Hepatocyte (in vitro differentiated cells): ENCODE measurements around the gene TBC1D4. TPM values are rescaled to one million over a fixed set of nuclear protein-coding genes. Genes with fewer than 3 reads are reported as not detected.
A peak's percentile ranks its signal among the peaks of the same experiment; 100 is the strongest.
"Not testable (repeated sequence)": the region's sequence is repeated elsewhere in the genome, so short reads cannot be mapped to it uniquely, and the experiment has no call there.

Source experiments
- DNase-seq: peaks from one replicate; pipeline ENCODE4 v3.0.0-alpha.2; 2016; ENCODE audit warnings: low spot score
- H2AFZ ChIP-seq: fragments of 200-600 bp; sonication (generic); 2 replicates; pipeline ENCODE4 v1.6.0; 2016; ENCODE audit warnings: antibody characterized with exemption, mild to moderate bottlenecking
- H3K27ac ChIP-seq: fragments of 200-600 bp; sonication (generic); 2 replicates; pipeline ENCODE4 v1.5.1; 2016; ENCODE audit warnings: mild to moderate bottlenecking
- H3K27me3 ChIP-seq: fragments of 200-600 bp; sonication (generic); 2 replicates; pipeline ENCODE4 v1.6.1; 2016
- H3K36me3 ChIP-seq: fragments of 200-600 bp; sonication (generic); replicated peaks from 2 replicates; pipeline ENCODE4 v1.5.1; 2016; ENCODE audit warnings: low read depth; ENCODE audit not compliant: insufficient read depth
- H3K4me1 ChIP-seq: fragments of 200-600 bp; sonication (generic); 2 replicates; pipeline ENCODE4 v1.5.1; 2016; ENCODE audit warnings: mild to moderate bottlenecking, moderate library complexity; ENCODE audit not compliant: insufficient read depth
- H3K4me2 ChIP-seq: fragments of 200-600 bp; sonication (generic); 2 replicates; pipeline ENCODE4 v1.6.0; 2016
- H3K4me3 ChIP-seq: fragments of 200-600 bp; sonication (generic); 2 replicates; pipeline ENCODE4 v1.5.1; 2016; ENCODE audit warnings: mild to moderate bottlenecking
- H3K79me2 ChIP-seq: fragments of 200-600 bp; sonication (generic); 2 replicates; pipeline ENCODE4 v1.6.0; 2017; ENCODE audit warnings: mild to moderate bottlenecking
- H3K9me2 ChIP-seq: fragments of 200-600 bp; sonication (generic); replicated peaks from 2 replicates; pipeline ENCODE4 v1.6.0; 2017; ENCODE audit warnings: mild to moderate bottlenecking; ENCODE audit not compliant: insufficient read depth
- H3K9me3 ChIP-seq: fragments of 200-600 bp; sonication (generic); 2 replicates; pipeline ENCODE4 v1.5.1; 2016; ENCODE audit warnings: low read depth, mild to moderate bottlenecking
- H4K20me1 ChIP-seq: fragments of 200-600 bp; sonication (generic); 2 replicates; pipeline ENCODE4 v1.6.0; 2016; ENCODE audit warnings: mild to moderate bottlenecking; ENCODE audit not compliant: insufficient read depth, poor library complexity, severe bottlenecking
- EZH2 ChIP-seq: fragments of 200-600 bp; sonication (generic); IDR thresholded peaks from 2 replicates; pipeline ENCODE4 v1.6.1; 2016; ENCODE audit warnings: antibody characterized with exemption, mild to moderate bottlenecking, borderline replicate concordance
- EZH2phosphoT487 ChIP-seq: fragments of 200-600 bp; sonication (generic); IDR thresholded peaks from one replicate; pipeline ENCODE4 v1.6.1; 2018; ENCODE audit warnings: antibody characterized with exemption, mild to moderate bottlenecking, low read depth, moderate library complexity; ENCODE audit not compliant: unreplicated experiment, severe bottlenecking
- WGBS: methylation state at CpG from one replicate; pipeline ENCODE4 v1.1.6; 2016; ENCODE audit warnings: low lambda C conversion rate; ENCODE audit errors: missing lambda C conversion rate; 5-methylcytosine and 5-hydroxymethylcytosine counted together
- polyA plus RNA-seq: library from polyadenylated mRNA; unstranded; fragments of >200 nt; fragmentation: Nextera tagmentation; extraction: Ambion mirVana; gene quantifications from 2 replicates; pipeline ENCODE4 v1.2.1, GENCODE V29; 2016
- total RNA-seq: library from RNA; depleted of rRNA; stranded (reverse); fragments of >200 nt; gene quantifications from 2 replicates; pipeline ENCODE4 v1.2.3, GENCODE V29; 2014
- TF ChIP-seq, protein P1 (sequence below): fragments of 200-600 bp; sonication (generic); IDR thresholded peaks from 2 replicates; pipeline ENCODE4 v1.5.1; 2016; ENCODE audit warnings: antibody characterized with exemption, mild to moderate bottlenecking; ENCODE audit not compliant: poor library complexity

The TBC1D4 gene
- total and polyA plus RNA-seq, 2 experiments from 2014 or later = 7.6 to 17.1 TPM

DNA sequence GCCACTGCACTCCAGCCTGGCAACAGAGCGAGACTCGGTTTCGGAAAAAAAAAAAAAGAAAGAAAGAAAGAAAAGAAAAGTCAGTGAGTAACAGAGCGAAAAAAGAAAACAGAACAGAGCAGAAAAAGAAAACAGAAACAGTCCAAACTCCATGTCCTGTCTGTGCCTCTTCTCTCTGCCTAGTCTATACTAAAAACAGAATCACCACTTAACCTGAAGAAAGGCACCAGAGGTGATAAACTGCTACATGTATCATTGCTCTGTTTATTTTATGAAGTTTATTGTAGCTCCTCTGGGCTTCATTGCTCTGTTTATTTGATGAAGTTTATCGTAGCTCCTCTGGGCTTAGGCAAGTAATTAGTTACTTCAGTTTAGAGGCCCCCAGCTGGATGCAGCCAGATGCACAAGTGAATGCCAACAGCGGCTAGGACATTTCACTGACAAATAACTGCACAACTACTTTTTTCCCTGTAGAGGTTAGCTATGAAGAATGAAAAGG, 39.2 kb downstream of the TBC1D4 start:
- no peaks in the 10 kb centered on the region for H4K20me1 ChIP-seq
- H3K9me2 ChIP-seq = no peaks in the 10 kb centered on the region
- H2AFZ ChIP-seq = no peak overlapping the region
- no peak for DNase-seq
- H3K27me3 ChIP-seq = no peaks in the 10 kb centered on the region
- 77% methylated on average over 6 of the region's 6 CpGs for WGBS
- H3K27ac ChIP-seq = no peak overlapping the region
- TF ChIP-seq, protein P1, sequence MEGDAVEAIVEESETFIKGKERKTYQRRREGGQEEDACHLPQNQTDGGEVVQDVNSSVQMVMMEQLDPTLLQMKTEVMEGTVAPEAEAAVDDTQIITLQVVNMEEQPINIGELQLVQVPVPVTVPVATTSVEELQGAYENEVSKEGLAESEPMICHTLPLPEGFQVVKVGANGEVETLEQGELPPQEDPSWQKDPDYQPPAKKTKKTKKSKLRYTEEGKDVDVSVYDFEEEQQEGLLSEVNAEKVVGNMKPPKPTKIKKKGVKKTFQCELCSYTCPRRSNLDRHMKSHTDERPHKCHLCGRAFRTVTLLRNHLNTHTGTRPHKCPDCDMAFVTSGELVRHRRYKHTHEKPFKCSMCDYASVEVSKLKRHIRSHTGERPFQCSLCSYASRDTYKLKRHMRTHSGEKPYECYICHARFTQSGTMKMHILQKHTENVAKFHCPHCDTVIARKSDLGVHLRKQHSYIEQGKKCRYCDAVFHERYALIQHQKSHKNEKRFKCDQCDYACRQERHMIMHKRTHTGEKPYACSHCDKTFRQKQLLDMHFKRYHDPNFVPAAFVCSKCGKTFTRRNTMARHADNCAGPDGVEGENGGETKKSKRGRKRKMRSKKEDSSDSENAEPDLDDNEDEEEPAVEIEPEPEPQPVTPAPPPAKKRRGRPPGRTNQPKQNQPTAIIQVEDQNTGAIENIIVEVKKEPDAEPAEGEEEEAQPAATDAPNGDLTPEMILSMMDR = no peak
- TF ChIP-seq EZH2 (no peak), EZH2phosphoT487 (no peak)
- peak overlapping the region; percentile 43 for H3K4me2 ChIP-seq
- H3K4me3 ChIP-seq = no peak overlapping the region
- peaks cover 5% of the 10 kb centered on the region for H3K4me1 ChIP-seq
- no peaks in the 10 kb centered on the region for H3K36me3 ChIP-seq
- H3K79me2 ChIP-seq = peaks cover 11% of the 10 kb centered on the region
- H3K9me3 ChIP-seq = no peaks in the 10 kb centered on the region

DNA sequence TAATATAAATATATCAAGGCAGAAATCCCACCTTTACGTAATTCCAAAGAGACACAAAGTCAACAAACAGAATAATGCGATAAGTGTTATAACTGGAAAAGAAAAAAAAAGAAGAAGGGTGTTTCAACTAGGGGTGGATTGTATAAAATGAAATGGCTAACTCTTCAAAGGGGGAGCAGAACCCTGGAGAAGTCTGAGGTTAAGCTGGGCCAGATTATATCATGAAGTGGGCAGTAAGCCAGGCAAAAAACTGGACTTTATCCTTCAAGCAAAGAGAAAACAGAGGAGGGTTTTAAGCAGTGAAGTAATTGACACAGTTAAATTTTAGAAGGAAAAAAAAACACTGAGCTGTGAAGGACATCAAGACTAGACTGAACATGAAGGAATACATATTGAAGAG, 41.9 kb downstream of the TBC1D4 start:
- no peak for DNase-seq
- H3K36me3 ChIP-seq = no peaks in the 10 kb centered on the region
- WGBS = 91% methylated on average over 2 of the region's 2 CpGs
- no peaks in the 10 kb centered on the region for H3K9me2 ChIP-seq
- TF ChIP-seq, protein P1 = no peak
- no peak for TF ChIP-seq EZH2phosphoT487
- TF ChIP-seq EZH2 = no peak
- H3K79me2 ChIP-seq = peaks cover 10% of the 10 kb centered on the region
- peaks cover 9% of the 10 kb centered on the region for H3K4me1 ChIP-seq
- H3K27ac ChIP-seq = no peak overlapping the region
- no peak overlapping the region for H3K4me3 ChIP-seq
- no peaks in the 10 kb centered on the region for H3K9me3 ChIP-seq
- no peaks in the 10 kb centered on the region for H4K20me1 ChIP-seq
- H2AFZ ChIP-seq = no peak overlapping the region
- H3K4me2 ChIP-seq = no peak overlapping the region
- no peaks in the 10 kb centered on the region for H3K27me3 ChIP-seq

GRCh38 chr13:75437582-75438318, 44.2 kb downstream of the TBC1D4 start:
- Histone ChIP-seq H3K9me3 (no peaks in the 10 kb centered on the region), H3K79me2 (peaks cover 5% of the 10 kb centered on the region), H3K4me1 (peaks cover 9% of the 10 kb centered on the region), H3K36me3 (no peaks in the 10 kb centered on the region), H3K27ac (no peak overlapping the region), H3K4me3 (no peak overlapping the region), H2AFZ (no peak overlapping the region), H3K4me2 (peak overlapping the region; percentile 4), H3K27me3 (no peaks in the 10 kb centered on the region), H4K20me1 (no peaks in the 10 kb centered on the region), H3K9me2 (no peaks in the 10 kb centered on the region)
- TF ChIP-seq EZH2phosphoT487 = no peak
- TF ChIP-seq EZH2 = no peak
- TF ChIP-seq, protein P1 = no peak
- DNase-seq = peak; percentile 48
- WGBS = 52% methylated on average over 4 of the region's 4 CpGs

DNA sequence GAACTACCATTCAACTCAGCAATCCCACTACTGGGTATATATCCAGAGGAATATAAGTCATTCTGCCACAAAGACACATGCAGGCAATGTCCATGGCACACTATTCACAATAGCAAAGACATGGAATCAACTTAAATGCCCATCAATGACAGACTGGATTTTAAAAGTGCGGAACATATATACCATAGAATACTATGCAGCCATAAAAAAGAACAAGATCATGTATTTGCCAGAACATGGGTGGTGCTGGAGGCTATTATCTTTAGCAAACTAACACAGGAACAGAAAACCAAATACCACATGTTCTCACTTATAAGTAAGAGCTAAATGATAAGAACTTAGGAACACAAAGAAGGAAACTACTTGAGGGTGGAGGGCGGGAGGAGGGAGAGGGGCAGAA, 47.8 kb downstream of the TBC1D4 start:
- H2AFZ ChIP-seq, H3K9me3 ChIP-seq, H3K9me2 ChIP-seq, H3K4me2 ChIP-seq, H3K36me3 ChIP-seq, H4K20me1 ChIP-seq, H3K4me1 ChIP-seq, H3K27ac ChIP-seq, H3K27me3 ChIP-seq, DNase-seq, H3K4me3 ChIP-seq: not testable (repeated sequence)
- 87% methylated on average over 2 of the region's 2 CpGs for whole genome bisulfite sequencing
- H3K79me2 ChIP-seq = peaks cover 15% of the 10 kb centered on the region
